Measurements from ENCODE around the gene RPS6KB2.
"Not testable (repeated sequence)": the region's sequence is repeated elsewhere in the genome, so short reads cannot be mapped to it uniquely, and the experiment has no call there.

RPS6KB2 gene

GRCh38 chr11:67410369-67410831 is 17.9 kb upstream of the RPS6KB2 start:
- FAIRE-seq (no peak), DNase-seq (ENCODE audit: low spot score) (no peak)

- DNase-seq (ENCODE audit: low spot score) (no peak), FAIRE-seq (no peak)
Measured at GRCh38 chr11:67410984-67411784, 17.1 kb upstream of the RPS6KB2 start.

- DNase-seq (ENCODE audit: low spot score) (no peak), FAIRE-seq (no peak)
Measured at GRCh38 chr11:67411785-67412152, 16.5 kb upstream of the RPS6KB2 start.

DNA sequence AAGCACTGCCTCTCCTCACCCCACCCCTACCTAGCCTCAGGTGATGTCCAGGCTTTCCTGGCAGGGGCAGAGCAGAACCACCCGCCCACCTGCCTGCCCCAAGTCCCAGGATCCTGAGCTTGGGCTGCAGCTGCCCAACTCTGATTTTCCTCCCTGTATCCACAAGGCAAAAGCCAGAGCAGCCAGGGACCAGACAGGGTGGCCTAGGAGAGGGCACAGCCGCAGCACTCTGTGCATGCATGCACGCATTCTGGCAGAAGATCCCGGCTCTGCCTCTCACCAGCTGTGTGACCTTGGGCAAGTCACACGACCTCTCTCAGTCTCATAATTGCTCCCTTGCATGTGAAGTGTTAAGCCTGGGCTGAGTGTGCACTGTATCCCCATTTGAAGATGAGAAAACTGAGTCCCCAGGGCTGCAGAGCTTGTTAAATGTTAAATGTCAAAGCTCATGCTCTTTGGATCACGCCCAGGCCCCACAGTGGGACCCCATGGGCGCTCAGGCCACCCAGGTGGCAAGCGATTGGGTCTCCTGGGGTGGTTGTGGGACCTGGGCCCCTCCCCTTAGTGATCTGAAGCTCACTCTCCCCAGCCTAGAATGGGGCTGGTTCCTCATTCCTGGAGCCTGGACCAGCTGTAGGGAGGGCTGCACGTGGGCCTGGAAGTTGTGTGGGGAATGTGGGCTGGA is 15.7 kb upstream of the RPS6KB2 start:
- DNase-seq (ENCODE audit: low spot score), result no peak
- no peak for FAIRE-seq

- DNase-seq (ENCODE audit: low spot score) (no peak), FAIRE-seq (no peak)
Measured at GRCh38 chr11:67413266-67413849, 14.9 kb upstream of the RPS6KB2 start.

- no peak for DNase-seq (ENCODE audit: low spot score)
- no peak for FAIRE-seq
Measured at GRCh38 chr11:67415501-67416304, 12.6 kb upstream of the RPS6KB2 start, which contains the start of gene CARNS1. TSS of gene CARNS1 (plus strand) at chr11:67415678. CDS start at chr11:67416200, 522 bp downstream.

DNA sequence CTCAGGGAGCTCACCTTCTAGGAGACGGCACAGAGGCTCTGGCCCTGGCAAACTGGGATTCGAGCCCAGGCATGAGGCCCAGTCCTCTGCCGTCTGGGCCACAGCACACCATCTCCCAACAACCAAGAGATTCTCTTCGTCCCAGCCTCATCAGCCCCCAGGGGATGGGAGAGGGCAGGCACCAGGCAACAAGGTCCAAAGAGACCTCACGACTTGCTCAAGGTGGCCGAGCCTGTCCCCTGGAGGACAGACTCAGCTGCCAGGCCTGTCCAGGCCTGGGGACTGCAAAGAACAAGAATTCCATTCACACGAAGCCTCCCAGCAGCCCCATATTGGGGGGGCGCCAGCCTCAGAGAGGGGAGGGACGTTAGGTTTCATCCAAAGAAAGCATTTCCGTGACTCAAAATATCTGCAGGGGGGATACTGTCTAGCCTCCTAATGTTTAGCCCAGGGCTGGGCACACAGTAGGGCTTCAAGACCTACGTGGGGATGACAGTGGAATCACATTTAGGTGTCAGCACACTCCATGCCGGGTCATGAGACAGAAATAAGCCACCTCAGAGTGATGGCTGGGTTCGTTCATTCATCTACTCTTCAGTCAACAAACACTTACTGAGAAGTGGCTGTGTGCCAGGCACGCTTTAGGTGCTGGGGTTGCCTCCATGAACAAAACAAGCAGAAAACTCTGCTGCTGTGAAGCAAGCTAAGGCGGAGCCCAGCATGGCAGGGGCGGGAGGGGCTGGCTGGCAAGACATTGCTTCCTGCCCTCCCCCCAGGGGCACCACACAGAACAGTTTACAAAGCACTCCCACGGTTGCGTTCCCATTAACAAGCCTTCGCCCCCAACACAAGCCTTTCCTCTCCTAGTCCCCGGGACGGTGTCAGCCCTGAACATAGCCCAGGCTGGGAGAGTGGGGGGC is 11.6 kb upstream of the RPS6KB2 start:
- FAIRE-seq, result no peak
- no peak for DNase-seq (ENCODE audit: low spot score)

DNA sequence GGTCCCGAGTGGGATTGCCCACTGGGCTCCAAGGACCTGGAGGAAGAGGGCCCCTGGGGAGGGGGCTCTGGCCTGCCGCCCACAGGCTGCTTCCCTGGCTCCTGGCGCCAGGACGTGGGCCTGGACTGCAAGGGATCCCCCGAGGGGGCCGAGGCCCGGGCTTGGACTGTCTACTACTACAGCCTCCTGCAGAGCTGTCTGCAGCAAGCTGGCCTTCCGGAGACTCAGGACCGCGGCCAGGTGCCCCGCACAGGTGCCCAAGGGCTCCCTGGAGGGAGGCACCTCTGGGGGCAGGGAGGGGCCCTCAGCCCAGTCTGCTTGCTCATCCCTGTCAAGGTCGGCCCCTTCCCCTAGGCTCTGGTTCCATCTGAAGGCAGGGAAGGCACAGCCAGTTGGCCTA is 10.9 kb upstream of the RPS6KB2 start:
- DNase-seq (ENCODE audit: low spot score), result no peak
- no peak for FAIRE-seq

GRCh38 chr11:67418476-67419281 is 9.6 kb upstream of the RPS6KB2 start:
- DNase-seq (ENCODE audit: low spot score) (no peak), FAIRE-seq (peak; percentile 13)

DNA sequence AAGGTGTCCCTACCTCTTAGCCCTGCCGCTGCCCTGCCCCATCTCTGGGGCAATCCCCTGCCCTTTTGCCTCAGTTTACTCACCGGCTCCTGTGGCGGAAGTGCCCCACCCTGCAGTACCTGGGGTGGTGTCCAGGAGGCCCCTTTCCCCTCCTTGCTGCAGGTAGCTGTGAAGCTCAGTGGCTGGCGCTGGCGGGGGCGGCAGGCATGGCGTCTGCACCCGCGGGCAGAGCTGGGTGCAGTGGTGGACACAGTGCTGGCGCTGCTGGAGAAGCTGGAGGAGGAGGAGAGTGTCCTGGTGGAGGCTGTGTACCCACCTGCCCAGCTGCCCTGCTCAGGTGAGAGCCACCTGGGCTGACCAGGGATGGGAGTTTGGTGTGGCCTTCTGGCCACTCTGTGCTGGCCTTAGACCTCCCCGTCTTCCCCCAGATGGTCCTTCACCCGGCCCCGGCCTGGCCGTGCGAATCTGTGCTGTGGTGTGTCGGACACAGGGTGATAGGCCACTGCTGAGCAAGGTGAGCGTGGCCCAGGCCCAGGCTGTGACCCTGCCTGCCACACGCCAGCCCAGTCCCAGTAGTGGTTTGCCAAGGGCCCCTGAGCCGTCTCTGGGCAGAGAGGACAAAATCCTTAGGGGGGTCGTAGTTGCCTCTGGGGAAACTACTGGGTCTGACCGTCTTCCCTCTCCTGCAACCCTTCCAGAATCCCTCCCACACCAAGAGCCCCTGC is 8.8 kb upstream of the RPS6KB2 start:
- DNase-seq (ENCODE audit: low spot score) (no peak), FAIRE-seq (no peak)

- no peak for FAIRE-seq
- DNase-seq (ENCODE audit: low spot score), result no peak
Measured at GRCh38 chr11:67420147-67420645, 8.1 kb upstream of the RPS6KB2 start.

- DNase-seq (ENCODE audit: low spot score) (peak; percentile 98), FAIRE-seq (peak; percentile 81)
Measured at GRCh38 chr11:67420646-67421429, 7.5 kb upstream of the RPS6KB2 start.

- DNase-seq (ENCODE audit: low spot score), result no peak
- FAIRE-seq, result no peak
Measured at GRCh38 chr11:67421430-67422031, 6.8 kb upstream of the RPS6KB2 start.

- DNase-seq (ENCODE audit: low spot score), result no peak
- no peak for FAIRE-seq
Measured at GRCh38 chr11:67422891-67423290, 5.4 kb upstream of the RPS6KB2 start.

- no peak for FAIRE-seq
Measured at GRCh38 chr11:67423466-67423865, 4.8 kb upstream of the RPS6KB2 start.

DNA sequence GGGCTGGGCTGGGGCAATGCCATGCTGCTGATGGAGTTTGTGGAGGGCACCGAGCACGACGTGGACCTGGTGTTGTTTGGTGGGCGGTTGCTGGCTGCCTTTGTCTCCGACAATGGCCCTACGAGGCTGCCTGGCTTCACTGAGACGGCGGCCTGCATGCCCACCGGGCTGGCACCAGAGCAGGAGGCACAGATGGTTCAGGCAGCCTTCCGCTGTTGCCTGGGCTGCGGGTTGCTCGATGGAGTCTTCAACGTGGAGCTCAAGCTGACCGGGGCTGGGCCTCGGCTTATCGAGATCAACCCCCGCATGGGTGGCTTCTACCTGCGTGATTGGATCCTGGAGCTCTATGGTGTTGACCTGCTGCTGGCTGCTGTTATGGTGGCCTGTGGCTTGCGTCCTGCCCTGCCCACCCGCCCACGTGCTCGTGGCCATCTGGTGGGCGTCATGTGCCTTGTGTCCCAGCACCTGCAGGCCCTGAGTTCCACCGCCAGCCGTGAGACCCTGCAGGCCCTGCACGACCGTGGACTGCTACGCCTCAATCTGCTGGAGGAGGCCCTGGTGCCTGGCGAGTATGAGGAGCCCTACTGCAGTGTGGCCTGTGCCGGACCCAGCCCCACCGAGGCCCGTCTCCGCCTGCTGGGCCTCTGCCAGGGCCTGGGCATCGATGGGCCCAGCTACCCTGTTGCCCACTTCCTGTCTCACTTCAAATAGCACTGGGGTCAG is 4.2 kb upstream of the RPS6KB2 start:
- no peak for FAIRE-seq
- DNase-seq (ENCODE audit: low spot score), result no peak

More at GRCh38 chr11:67423466-67423865, 4.8 kb upstream of the RPS6KB2 start:
- no peak for DNase-seq (ENCODE audit: low spot score)

DNA sequence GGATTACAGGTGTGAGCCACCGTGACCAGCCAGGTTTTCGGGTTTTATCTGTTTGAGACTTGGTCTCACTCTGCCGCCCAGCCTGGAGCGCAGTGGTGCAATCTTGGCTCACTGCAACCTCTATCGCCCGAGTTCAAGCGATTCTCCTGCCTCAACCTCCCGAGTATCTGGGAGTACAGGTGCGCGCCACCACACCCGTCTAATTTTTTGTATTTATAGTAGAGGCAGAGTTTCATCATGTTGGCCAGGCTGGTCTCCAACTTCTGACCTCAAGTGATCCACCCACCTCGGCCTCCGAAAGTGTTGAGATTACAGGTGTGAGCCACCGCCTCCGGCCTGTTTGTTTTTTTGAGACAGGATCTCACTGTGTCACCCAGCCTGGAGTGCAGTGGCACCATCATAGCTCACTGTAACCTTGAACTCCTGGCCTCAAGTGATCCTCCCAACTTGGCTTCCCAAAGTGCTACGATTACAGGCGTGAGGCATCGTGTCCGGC is 882 bp upstream of the RPS6KB2 start:
- DNase-seq (ENCODE audit: low spot score); FAIRE-seq: not testable (repeated sequence)
